Fibroblast of gingiva (primary cell): ENCODE results near the gene ACER3.

Experiments
- DNase-seq: peaks from one replicate; pipeline ENCODE4 v3.0.0-alpha.2; 2011; ENCODE audit warnings: low read depth

Gene ACER3

GRCh38 chr11:77075425-77075905 lies 214.7 kb downstream of the ACER3 start:
- no peak for DNase-seq
